ENCODE data around the gene GRPEL2.

The GRPEL2 gene

DNA sequence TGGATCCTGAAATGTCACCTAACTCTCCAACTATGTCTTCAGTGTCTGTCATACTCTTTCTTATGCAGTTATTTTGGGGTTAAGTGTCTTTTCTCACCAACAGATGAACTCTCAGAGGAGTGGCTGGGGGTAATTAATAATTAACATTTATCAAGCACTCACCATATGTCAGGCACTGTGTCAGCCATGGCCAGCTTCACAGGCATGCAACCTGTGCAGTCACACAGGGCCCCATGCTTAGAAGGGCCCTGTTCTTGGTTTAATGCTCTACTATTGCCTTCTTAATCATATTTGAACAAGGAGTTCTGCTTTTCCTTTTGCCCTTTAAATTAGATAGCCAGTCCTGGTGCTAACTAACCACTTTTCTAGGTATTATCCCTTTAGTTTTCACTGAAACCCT is 3.4 kb upstream of the GRPEL2 start:
- peaks cover 4% of the 10 kb centered on the region for H3K79me1 ChIP-seq (replicated peaks; ENCODE audit: low read length, poor library complexity, severe bottlenecking)
- peak overlapping the region; percentile 16 for H3K27ac ChIP-seq (ENCODE audit: low read length, poor library complexity, severe bottlenecking)
- no peak overlapping the region for H3K23ac ChIP-seq (ENCODE audit: low read length in 2 of 2)
- H3K27me3 ChIP-seq (ENCODE audit: control insufficient read depth in 1 of 2, insufficient read depth in 1 of 2, low read length in 2 of 2): no peaks in the 10 kb centered on the region
- peak overlapping the region; percentile 26 for H3K4me2 ChIP-seq (ENCODE audit: low read length, poor library complexity, severe bottlenecking)
- H2AFZ ChIP-seq (ENCODE audit: low read depth, low read length): no peak overlapping the region
- H3K14ac ChIP-seq (ENCODE audit: low read length in 2 of 2): no peak overlapping the region
- H2BK120ac ChIP-seq (ENCODE audit: low read depth, low read length): no peak overlapping the region
- no peak for DNase-seq
- peaks cover 5% of the 10 kb centered on the region for H3K4me1 ChIP-seq (ENCODE audit: control insufficient read depth, insufficient read depth, low read depth, low read length)
- H3K18ac ChIP-seq (ENCODE audit: low read depth in 1 of 2, low read length in 2 of 2): no peak overlapping the region
- no peak overlapping the region for H2AK5ac ChIP-seq (ENCODE audit: low read length, severe bottlenecking)
- H3K36me3 ChIP-seq (ENCODE audit: control insufficient read depth in 1 of 2, insufficient read depth in 2 of 2, low read depth in 1 of 2, low read length in 2 of 2): peaks cover 0 to 37% of the 10 kb centered on the region in 2 experiments
- no peak overlapping the region for H2BK12ac ChIP-seq (ENCODE audit: low read length in 2 of 2)
- no peak overlapping the region for H3K4me3 ChIP-seq (ENCODE audit: insufficient read depth in 1 of 2, low read depth in 1 of 2, low read length in 2 of 2)
- no peak overlapping the region for H4K8ac ChIP-seq (ENCODE audit: low read length)
- H2BK15ac ChIP-seq (ENCODE audit: low read depth, poor library complexity, severe bottlenecking): no peak overlapping the region
- H3K4ac ChIP-seq (ENCODE audit: low read depth in 1 of 2, low read length in 2 of 2): no peak overlapping the region
- no peak overlapping the region for H2BK5ac ChIP-seq (ENCODE audit: low read depth, low read length, poor library complexity, severe bottlenecking)
- no peak overlapping the region for H4K91ac ChIP-seq (ENCODE audit: low read length)
- no peaks in the 10 kb centered on the region for H3K9me3 ChIP-seq (ENCODE audit: control insufficient read depth, low read length)
- no peak overlapping the region for H3K9ac ChIP-seq (ENCODE audit: low read length)

DNA sequence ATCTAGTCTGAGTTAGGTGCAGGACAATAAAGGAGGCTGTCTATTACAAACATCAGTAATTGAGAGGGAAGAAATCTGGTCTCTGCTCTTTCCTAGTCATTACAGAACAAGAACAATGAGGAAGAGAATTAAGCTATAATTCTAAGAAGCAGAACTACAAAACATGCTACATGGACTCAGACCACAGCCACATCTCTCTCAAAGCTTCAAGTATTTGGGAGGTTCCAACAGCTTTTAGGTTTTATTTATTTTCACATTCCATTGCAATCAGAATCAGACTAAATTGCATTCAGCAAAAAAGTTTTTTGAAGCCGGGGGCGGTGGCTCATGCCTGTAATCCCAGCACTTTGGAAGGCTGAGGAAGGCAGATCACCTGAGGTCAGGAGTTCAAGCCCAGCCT is 1.1 kb upstream of the GRPEL2 start:
- no peak overlapping the region for H4K91ac ChIP-seq (ENCODE audit: low read length)
- H3K4ac ChIP-seq (ENCODE audit: low read depth in 1 of 2, low read length in 2 of 2): no peak overlapping the region
- H2BK5ac ChIP-seq (ENCODE audit: low read depth, low read length, poor library complexity, severe bottlenecking): no peak overlapping the region
- no peaks in the 10 kb centered on the region for H3K9me3 ChIP-seq (ENCODE audit: control insufficient read depth, low read length)
- H3K27ac ChIP-seq (ENCODE audit: low read length, poor library complexity, severe bottlenecking): no peak overlapping the region
- H3K4me1 ChIP-seq (ENCODE audit: control insufficient read depth, insufficient read depth, low read depth, low read length): peaks cover 1% of the 10 kb centered on the region
- peak overlapping the region in 1 of 2 experiments; percentile 100 for H3K4me3 ChIP-seq (ENCODE audit: insufficient read depth in 1 of 2, low read depth in 1 of 2, low read length in 2 of 2)
- H3K9ac ChIP-seq (ENCODE audit: low read length): peak overlapping the region; percentile 99
- no peaks in the 10 kb centered on the region for H3K27me3 ChIP-seq (ENCODE audit: control insufficient read depth in 1 of 2, insufficient read depth in 1 of 2, low read length in 2 of 2)
- WGBS: 86% methylated on average over 2 of the region's 2 CpGs
- H2AFZ ChIP-seq (ENCODE audit: low read depth, low read length): no peak overlapping the region
- no peak overlapping the region for H3K4me2 ChIP-seq (ENCODE audit: low read length, poor library complexity, severe bottlenecking)
- peak overlapping the region; percentile 65 for H2AK5ac ChIP-seq (ENCODE audit: low read length, severe bottlenecking)
- H2BK12ac ChIP-seq (ENCODE audit: low read length in 2 of 2): no peak overlapping the region
- H3K79me1 ChIP-seq (replicated peaks; ENCODE audit: low read length, poor library complexity, severe bottlenecking): peaks cover 11% of the 10 kb centered on the region
- DNase-seq: no peak
- H2BK120ac ChIP-seq (ENCODE audit: low read depth, low read length): no peak overlapping the region
- no peak overlapping the region for H3K18ac ChIP-seq (ENCODE audit: low read depth in 1 of 2, low read length in 2 of 2)
- H3K23ac ChIP-seq (ENCODE audit: low read length in 2 of 2): no peak overlapping the region
- H4K8ac ChIP-seq (ENCODE audit: low read length): no peak overlapping the region
- peaks cover 7 to 42% of the 10 kb centered on the region in 2 experiments for H3K36me3 ChIP-seq (ENCODE audit: control insufficient read depth in 1 of 2, insufficient read depth in 2 of 2, low read depth in 1 of 2, low read length in 2 of 2)
- H2BK15ac ChIP-seq (ENCODE audit: low read depth, poor library complexity, severe bottlenecking): no peak overlapping the region
- no peak overlapping the region for H3K14ac ChIP-seq (ENCODE audit: low read length in 2 of 2)

DNA sequence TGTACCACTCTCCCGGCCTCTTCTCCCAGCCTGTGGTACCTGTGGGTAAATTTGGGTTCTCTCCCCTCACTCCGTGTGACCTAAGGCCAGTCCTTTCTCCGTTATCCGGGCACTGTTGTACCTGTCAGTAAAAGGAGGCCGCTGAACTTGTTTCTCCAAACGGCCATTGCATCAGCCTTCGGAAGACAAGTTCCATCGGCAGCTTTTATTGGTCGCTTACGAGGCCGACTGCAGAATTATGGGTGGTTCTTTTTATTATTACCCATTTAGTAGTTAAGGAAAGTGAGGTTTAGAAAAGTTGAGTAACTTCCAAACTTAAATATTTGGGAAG is 558 bp downstream of the GRPEL2 start:
- Histone ChIP-seq H4K91ac (ENCODE audit: low read length) (peak overlapping the region; percentile 48), H3K9me3 (ENCODE audit: control insufficient read depth, low read length) (no peaks in the 10 kb centered on the region), H3K23ac (ENCODE audit: low read length in 2 of 2) (peak overlapping the region in 1 of 2 experiments; percentile 81), H3K4me3 (ENCODE audit: insufficient read depth in 1 of 2, low read depth in 1 of 2, low read length in 2 of 2) (peak overlapping the region; percentile 91 to 100), H2BK5ac (ENCODE audit: low read depth, low read length, poor library complexity, severe bottlenecking) (no peak overlapping the region), H2AK5ac (ENCODE audit: low read length, severe bottlenecking) (peak overlapping the region; percentile 11), H3K27ac (ENCODE audit: low read length, poor library complexity, severe bottlenecking) (peak overlapping the region; percentile 65), H4K8ac (ENCODE audit: low read length) (peak overlapping the region; percentile 14), H2BK12ac (ENCODE audit: low read length in 2 of 2) (peak overlapping the region in 1 of 2 experiments; percentile 70), H2BK15ac (ENCODE audit: low read depth, poor library complexity, severe bottlenecking) (no peak overlapping the region), H3K14ac (ENCODE audit: low read length in 2 of 2) (peak overlapping the region in 1 of 2 experiments; percentile 50), H3K4ac (ENCODE audit: low read depth in 1 of 2, low read length in 2 of 2) (peak overlapping the region in 1 of 2 experiments; percentile 86), H3K4me2 (ENCODE audit: low read length, poor library complexity, severe bottlenecking) (peak overlapping the region; percentile 69), H3K79me1 (replicated peaks; ENCODE audit: low read length, poor library complexity, severe bottlenecking) (peaks cover 15% of the 10 kb centered on the region), H3K36me3 (ENCODE audit: control insufficient read depth in 1 of 2, insufficient read depth in 2 of 2, low read depth in 1 of 2, low read length in 2 of 2) (peaks cover 15 to 45% of the 10 kb centered on the region in 2 experiments), H2AFZ (ENCODE audit: low read depth, low read length) (peak overlapping the region; percentile 46), H2BK120ac (ENCODE audit: low read depth, low read length) (no peak overlapping the region), H3K9ac (ENCODE audit: low read length) (peak overlapping the region; percentile 99), H3K4me1 (ENCODE audit: control insufficient read depth, insufficient read depth, low read depth, low read length) (peaks cover 1% of the 10 kb centered on the region), H3K27me3 (ENCODE audit: control insufficient read depth in 1 of 2, insufficient read depth in 1 of 2, low read length in 2 of 2) (no peaks in the 10 kb centered on the region), H3K18ac (ENCODE audit: low read depth in 1 of 2, low read length in 2 of 2) (peak overlapping the region; percentile 71 to 89)
- peak; percentile 43 for DNase-seq
- under 1% methylated on average over 11 of the region's 11 CpGs for WGBS

DNA sequence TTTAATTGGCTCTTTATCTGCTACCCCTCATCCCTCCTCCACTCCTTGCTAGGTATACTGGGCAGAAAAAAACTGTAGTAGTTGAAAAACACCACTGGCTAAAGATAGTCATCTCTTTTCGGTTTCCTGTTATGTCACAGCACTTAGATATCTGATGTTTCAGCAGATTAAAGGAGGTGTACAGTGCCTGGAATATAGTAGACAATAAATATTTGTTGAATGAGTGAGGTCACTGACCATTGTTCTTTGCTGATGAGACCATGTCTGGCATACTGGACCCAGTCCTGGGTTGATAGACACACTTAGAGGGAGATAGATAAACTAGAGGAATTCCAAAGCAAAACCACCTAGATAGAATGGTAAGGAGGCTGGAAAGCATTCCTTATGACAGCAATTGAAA is 3.2 kb downstream of the GRPEL2 start:
- Histone ChIP-seq H3K79me1 (replicated peaks; ENCODE audit: low read length, poor library complexity, severe bottlenecking) (peaks cover 17% of the 10 kb centered on the region), H2BK15ac (ENCODE audit: low read depth, poor library complexity, severe bottlenecking) (no peak overlapping the region), H4K91ac (ENCODE audit: low read length) (no peak overlapping the region), H3K4me1 (ENCODE audit: control insufficient read depth, insufficient read depth, low read depth, low read length) (no peaks in the 10 kb centered on the region), H3K23ac (ENCODE audit: low read length in 2 of 2) (no peak overlapping the region), H2BK5ac (ENCODE audit: low read depth, low read length, poor library complexity, severe bottlenecking) (no peak overlapping the region), H3K18ac (ENCODE audit: low read depth in 1 of 2, low read length in 2 of 2) (no peak overlapping the region), H3K4me2 (ENCODE audit: low read length, poor library complexity, severe bottlenecking) (no peak overlapping the region), H2BK120ac (ENCODE audit: low read depth, low read length) (no peak overlapping the region), H3K27ac (ENCODE audit: low read length, poor library complexity, severe bottlenecking) (no peak overlapping the region), H3K4ac (ENCODE audit: low read depth in 1 of 2, low read length in 2 of 2) (no peak overlapping the region), H3K27me3 (ENCODE audit: control insufficient read depth in 1 of 2, insufficient read depth in 1 of 2, low read length in 2 of 2) (no peaks in the 10 kb centered on the region), H3K9me3 (ENCODE audit: control insufficient read depth, low read length) (no peaks in the 10 kb centered on the region), H3K9ac (ENCODE audit: low read length) (no peak overlapping the region), H3K4me3 (ENCODE audit: insufficient read depth in 1 of 2, low read depth in 1 of 2, low read length in 2 of 2) (no peak overlapping the region), H2AK5ac (ENCODE audit: low read length, severe bottlenecking) (no peak overlapping the region), H3K36me3 (ENCODE audit: control insufficient read depth in 1 of 2, insufficient read depth in 2 of 2, low read depth in 1 of 2, low read length in 2 of 2) (peaks cover 18 to 65% of the 10 kb centered on the region in 2 experiments), H2BK12ac (ENCODE audit: low read length in 2 of 2) (no peak overlapping the region), H2AFZ (ENCODE audit: low read depth, low read length) (no peak overlapping the region), H3K14ac (ENCODE audit: low read length in 2 of 2) (no peak overlapping the region), H4K8ac (ENCODE audit: low read length) (no peak overlapping the region)
- DNase-seq: no peak
- WGBS: 89% methylated on average over 1 of the region's 1 CpG

All from mesenchymal stem cell (in vitro differentiated cells and primary cell).